Activated B cell treated with CpG ODN at 0.5 μM for 24 hours (primary cell): Measurements from ENCODE around the gene TNFRSF11A. TPM values are rescaled to one million over a fixed set of nuclear protein-coding genes. Genes with fewer than 3 reads are reported as not detected.

Experiments
- ATAC-seq: fragments of 200-7000 bp; cut with Tn5 transposase; one replicate; pipeline ENCODE4 v1.10.0; 2021; ENCODE audit warnings: low read depth, mild to moderate bottlenecking, moderate library complexity
- CTCF ChIA-PET: fragments of 350-600 bp; sonication (Branson Sonifier 250); formaldehyde crosslinking; loops from one replicate; lab custom pipeline; 2021; ENCODE audit warnings: antibody characterized with exemption; lab: Charles Lee
- POLR2A ChIA-PET: fragments of 350-600 bp; sonication (Branson Sonifier 250); formaldehyde crosslinking; loops from one replicate; lab custom pipeline; 2021; ENCODE audit warnings: antibody characterized with exemption; lab: Charles Lee
- DNase-seq: peaks from one replicate; pipeline ENCODE4 v3.0.0; 2022
- H3K27ac Mint-ChIP-seq: one replicate; pipeline ENCODE4 v1.8.0; 2020; ENCODE audit warnings: mixed read lengths
- H3K27me3 Mint-ChIP-seq: one replicate; pipeline ENCODE4 v1.8.0; 2021; ENCODE audit warnings: mixed read lengths
- H3K36me3 Mint-ChIP-seq: one replicate; pipeline ENCODE4 v1.8.0; 2021; ENCODE audit warnings: low read depth, mixed read lengths
- H3K4me1 Mint-ChIP-seq: one replicate; pipeline ENCODE4 v1.8.0; 2021; ENCODE audit warnings: mixed read lengths
- H3K4me3 Mint-ChIP-seq: one replicate; pipeline ENCODE4 v1.8.0; 2020; ENCODE audit warnings: mild to moderate bottlenecking, mixed read lengths
- H3K9me3 Mint-ChIP-seq: one replicate; pipeline ENCODE4 v1.8.0; 2020; ENCODE audit warnings: mixed read lengths
- intact Hi-C: fragments of 100-400 bp; cut with micrococcal nuclease; formaldehyde crosslinking; loops from one replicate; pipeline ENCODE4 v1.15.1; 2024
- total RNA-seq: library from RNA; stranded (reverse); gene quantifications from 2 replicates; pipeline ENCODE4 v1.2.3, GENCODE V29; 2022
- TF ChIP-seq, protein P1 (sequence below): fragments of 200-600 bp; IDR thresholded peaks from one replicate; pipeline ENCODE4 v1.8.0; 2022; ENCODE audit warnings: antibody characterized with exemption, mild to moderate bottlenecking

The TNFRSF11A gene
- total RNA-seq, 1 donor from 2014 or later: 0.24 TPM

DNA sequence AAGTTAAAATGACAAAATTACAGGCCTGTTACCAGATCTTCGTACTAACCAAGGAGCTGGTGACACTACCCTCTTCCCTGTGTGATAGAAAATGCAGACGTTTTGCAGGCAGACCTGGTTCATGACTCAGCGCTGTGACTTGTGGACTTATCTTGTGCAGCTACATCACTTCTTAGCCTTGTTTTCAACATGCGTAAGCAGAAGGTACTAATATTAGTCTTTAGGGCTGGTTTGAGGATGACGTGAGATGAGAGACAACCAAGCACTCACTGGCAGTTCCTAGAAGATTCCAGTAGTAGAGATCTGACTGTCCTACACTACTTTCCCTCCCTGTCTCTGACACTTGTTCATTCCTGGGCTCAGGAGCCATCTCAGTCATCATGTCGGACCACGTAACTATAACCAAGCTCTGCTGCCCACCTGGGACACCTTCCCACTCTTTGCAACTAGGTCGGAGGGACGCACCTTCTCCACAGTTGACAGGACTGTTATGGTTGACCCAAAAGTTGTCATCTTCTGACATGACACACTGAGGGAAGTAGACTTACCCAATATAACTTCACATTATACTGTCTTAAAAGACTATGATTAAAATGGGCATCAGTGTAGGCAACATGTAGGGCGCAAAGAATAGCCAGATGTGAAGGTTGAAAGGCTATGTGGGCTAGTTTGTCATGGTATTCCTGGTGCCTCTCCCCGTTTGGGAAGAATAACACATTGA lies 64.8 kb downstream of the TNFRSF11A start:
- ChIA-PET CTCF (no interaction called here), POLR2A (no interaction called here)
- no peaks in the 10 kb centered on the region for H3K4me1 Mint-ChIP-seq
- TF ChIP-seq, protein P1, sequence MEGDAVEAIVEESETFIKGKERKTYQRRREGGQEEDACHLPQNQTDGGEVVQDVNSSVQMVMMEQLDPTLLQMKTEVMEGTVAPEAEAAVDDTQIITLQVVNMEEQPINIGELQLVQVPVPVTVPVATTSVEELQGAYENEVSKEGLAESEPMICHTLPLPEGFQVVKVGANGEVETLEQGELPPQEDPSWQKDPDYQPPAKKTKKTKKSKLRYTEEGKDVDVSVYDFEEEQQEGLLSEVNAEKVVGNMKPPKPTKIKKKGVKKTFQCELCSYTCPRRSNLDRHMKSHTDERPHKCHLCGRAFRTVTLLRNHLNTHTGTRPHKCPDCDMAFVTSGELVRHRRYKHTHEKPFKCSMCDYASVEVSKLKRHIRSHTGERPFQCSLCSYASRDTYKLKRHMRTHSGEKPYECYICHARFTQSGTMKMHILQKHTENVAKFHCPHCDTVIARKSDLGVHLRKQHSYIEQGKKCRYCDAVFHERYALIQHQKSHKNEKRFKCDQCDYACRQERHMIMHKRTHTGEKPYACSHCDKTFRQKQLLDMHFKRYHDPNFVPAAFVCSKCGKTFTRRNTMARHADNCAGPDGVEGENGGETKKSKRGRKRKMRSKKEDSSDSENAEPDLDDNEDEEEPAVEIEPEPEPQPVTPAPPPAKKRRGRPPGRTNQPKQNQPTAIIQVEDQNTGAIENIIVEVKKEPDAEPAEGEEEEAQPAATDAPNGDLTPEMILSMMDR: no peak
- no peak for DNase-seq
- peaks cover 2% of the 10 kb centered on the region for H3K27me3 Mint-ChIP-seq
- ATAC-seq: no peak
- no peak overlapping the region for H3K4me3 Mint-ChIP-seq
- no peak overlapping the region for H3K27ac Mint-ChIP-seq
- intact Hi-C loops: no loop called here
- H3K36me3 Mint-ChIP-seq: no peaks in the 10 kb centered on the region
- H3K9me3 Mint-ChIP-seq: no peaks in the 10 kb centered on the region

DNA sequence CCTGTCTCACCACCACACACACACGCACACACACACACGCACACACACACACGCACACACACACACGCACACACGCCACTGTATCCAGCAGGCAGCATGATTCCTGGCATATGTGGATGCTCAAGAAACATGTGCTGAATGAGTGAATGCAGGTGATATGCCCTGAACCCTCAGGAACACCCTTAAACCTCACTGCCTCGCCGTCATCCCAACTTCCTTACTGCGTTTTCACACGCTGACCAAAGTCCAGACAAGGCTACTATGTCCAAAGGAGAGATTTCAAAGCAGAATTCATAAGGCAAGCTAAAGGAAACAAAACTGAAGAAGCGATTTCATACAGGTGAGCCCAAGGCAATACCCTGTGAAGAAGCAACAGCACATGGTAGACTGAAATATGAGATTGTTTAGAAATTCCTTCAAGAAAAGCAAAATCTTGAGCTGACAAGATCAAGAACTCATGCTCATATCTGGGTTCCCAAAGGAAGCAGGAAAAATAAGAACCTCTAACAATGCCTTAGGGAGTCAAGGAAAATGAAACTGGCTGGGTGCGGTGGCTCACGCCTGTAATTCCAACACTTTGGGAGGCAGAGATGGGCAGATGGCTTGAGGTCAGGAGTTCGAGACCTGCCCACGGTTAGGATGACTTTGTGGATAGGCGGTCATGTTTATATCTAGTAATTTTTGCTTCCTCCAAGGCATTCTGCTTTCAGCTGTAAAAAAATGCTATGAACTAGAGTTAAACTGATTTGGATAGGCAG lies 69.1 kb downstream of the TNFRSF11A start:
- Mint-ChIP-seq H3K9me3 (no peaks in the 10 kb centered on the region), H3K4me1 (peaks cover 1% of the 10 kb centered on the region), H3K4me3 (no peak overlapping the region), H3K36me3 (no peaks in the 10 kb centered on the region), H3K27ac (no peak overlapping the region), H3K27me3 (peaks cover 2% of the 10 kb centered on the region)
- TF ChIP-seq, protein P1: no peak
- ATAC-seq (no peak), DNase-seq (no peak)
- intact Hi-C loops: no loop called here
- POLR2A ChIA-PET: interaction anchor here (0.6 kb wide), 1 partner anchor 352 kb away, joined by 3 read pairs; no protein-coding TSS in a partner anchor
- CTCF ChIA-PET: no interaction called here

DNA sequence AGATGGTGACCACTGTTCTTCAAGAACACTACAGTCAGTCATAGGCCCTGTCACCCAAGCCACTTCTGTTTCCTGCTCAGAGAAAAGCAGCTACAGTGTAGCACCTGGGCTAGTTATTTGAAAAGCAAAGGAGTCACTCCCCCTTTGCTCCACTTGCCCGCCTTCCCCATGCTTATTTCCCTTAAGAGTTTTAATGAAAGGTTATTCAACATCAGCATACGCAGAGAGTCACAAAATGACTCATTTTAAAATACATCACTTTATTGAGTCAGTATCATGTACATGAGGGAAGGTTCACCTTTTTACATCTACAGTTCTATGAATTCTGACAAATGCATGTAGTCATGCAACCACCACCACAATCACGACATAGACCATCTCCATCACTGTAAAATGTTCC lies 71.3 kb downstream of the TNFRSF11A start:
- POLR2A ChIA-PET: no interaction called here

DNA sequence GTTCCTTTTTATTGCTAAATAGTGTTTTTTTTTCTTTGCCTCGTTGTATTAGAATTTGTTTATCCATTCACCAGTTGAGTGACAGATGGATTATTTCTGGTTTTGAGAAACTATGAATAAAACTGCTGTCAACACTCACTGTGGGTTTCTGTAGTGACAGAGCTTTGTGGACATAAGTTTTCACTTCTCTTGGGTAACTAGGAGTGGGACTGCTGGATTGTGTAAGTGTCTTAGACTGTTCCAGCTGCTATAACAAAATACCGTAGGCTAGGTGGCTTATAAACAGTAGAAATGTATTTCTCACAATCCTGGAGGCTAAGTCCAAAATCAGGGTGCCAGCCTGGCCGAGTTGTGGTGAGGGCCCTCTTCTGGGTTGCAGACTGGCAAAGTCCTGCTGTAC lies 71.9 kb downstream of the TNFRSF11A start:
- TF ChIP-seq, protein P1: no peak
- no peak overlapping the region for H3K27ac Mint-ChIP-seq
- no peak overlapping the region for H3K4me3 Mint-ChIP-seq
- no peaks in the 10 kb centered on the region for H3K9me3 Mint-ChIP-seq
- peaks cover 2% of the 10 kb centered on the region for H3K27me3 Mint-ChIP-seq
- peaks cover 7% of the 10 kb centered on the region for H3K4me1 Mint-ChIP-seq
- ChIA-PET POLR2A (no interaction called here), CTCF (no interaction called here)
- ATAC-seq: no peak
- no peak for DNase-seq
- intact Hi-C loops: no loop called here
- H3K36me3 Mint-ChIP-seq: no peaks in the 10 kb centered on the region

More for the DNA sequence above, 71.3 kb downstream of the TNFRSF11A start:
- Mint-ChIP-seq H3K36me3 (no peaks in the 10 kb centered on the region), H3K27ac (no peak overlapping the region), H3K9me3 (no peaks in the 10 kb centered on the region), H3K4me1 (peaks cover 7% of the 10 kb centered on the region), H3K27me3 (peaks cover 2% of the 10 kb centered on the region), H3K4me3 (no peak overlapping the region)
- DNase-seq (no peak), ATAC-seq (no peak)
- intact Hi-C loops: no loop called here
- TF ChIP-seq, protein P1: no peak
- CTCF ChIA-PET: no interaction called here

DNA sequence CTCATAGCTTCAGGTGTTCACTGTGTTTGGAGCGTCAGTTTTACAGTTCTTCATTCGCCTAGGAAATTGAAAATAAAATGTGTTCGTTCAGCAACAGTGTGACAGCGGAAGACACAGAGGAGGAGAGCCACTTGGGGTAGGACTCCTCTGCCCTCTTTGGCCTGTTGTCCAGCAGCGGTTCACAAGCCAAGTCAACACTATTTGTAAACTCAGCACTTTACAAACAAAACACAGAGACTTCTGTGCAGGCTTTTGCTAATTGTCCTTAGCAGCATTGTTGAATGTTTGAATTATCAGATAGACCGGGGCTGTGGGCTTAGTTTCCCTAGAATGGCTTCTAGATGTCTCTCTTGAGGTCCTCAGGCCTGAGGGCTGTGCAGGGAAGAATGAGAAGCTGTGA lies 73.2 kb downstream of the TNFRSF11A start:
- Mint-ChIP-seq H3K27ac (no peak overlapping the region), H3K36me3 (no peaks in the 10 kb centered on the region), H3K4me3 (no peak overlapping the region), H3K4me1 (peaks cover 7% of the 10 kb centered on the region), H3K9me3 (no peaks in the 10 kb centered on the region), H3K27me3 (peaks cover 6% of the 10 kb centered on the region)
- ChIA-PET CTCF (no interaction called here), POLR2A (no interaction called here)
- TF ChIP-seq, protein P1: no peak
- DNase-seq: no peak
- no peak for ATAC-seq
- intact Hi-C loops: no loop called here
